Measurements from ENCODE around the gene ZNF26.

DNA sequence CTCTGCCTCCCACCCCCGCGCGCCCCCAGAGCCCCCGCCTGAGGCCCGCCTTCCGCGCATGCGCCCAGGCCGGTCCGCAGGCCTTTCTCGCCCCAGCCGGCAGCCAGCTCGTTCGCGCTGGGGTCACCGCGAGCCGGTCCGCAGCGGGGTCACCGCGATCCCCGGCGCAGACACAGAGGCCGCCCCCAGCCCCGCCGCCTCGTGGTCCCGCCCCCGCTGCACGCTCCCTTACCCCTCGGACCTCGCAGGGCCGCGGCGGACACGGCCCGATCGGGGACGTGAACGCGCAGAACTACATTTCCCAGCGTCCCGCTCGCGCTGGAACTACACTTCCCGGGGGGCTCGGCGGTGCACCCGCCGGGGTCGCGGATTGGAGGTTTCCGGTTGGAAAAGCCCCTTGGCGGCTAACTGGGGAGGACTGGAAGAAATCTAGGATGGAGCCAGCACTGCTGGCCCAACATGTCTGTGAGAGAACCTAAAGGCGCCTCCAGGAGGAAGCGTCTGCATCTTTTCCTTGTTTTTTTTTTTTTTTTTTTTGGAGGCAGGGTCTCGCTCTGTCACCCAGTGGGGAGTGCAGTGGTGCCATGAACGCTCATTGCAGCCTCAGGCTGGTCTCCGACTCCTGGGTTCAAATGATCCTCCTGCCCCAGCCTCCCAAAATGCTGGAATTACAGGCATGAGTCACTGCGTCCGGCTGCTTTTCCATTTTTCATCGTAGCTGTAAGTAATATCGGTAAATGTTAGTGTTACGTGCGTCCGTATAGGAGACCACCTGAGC is 30.0 kb upstream of the ZNF26 start, which contains the start of gene ZNF605:
- TF ChIP-seq, protein P1, sequence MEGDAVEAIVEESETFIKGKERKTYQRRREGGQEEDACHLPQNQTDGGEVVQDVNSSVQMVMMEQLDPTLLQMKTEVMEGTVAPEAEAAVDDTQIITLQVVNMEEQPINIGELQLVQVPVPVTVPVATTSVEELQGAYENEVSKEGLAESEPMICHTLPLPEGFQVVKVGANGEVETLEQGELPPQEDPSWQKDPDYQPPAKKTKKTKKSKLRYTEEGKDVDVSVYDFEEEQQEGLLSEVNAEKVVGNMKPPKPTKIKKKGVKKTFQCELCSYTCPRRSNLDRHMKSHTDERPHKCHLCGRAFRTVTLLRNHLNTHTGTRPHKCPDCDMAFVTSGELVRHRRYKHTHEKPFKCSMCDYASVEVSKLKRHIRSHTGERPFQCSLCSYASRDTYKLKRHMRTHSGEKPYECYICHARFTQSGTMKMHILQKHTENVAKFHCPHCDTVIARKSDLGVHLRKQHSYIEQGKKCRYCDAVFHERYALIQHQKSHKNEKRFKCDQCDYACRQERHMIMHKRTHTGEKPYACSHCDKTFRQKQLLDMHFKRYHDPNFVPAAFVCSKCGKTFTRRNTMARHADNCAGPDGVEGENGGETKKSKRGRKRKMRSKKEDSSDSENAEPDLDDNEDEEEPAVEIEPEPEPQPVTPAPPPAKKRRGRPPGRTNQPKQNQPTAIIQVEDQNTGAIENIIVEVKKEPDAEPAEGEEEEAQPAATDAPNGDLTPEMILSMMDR (IDR thresholded peaks at IDR 0.05): no peak
- TF ChIP-seq POLR2A (IDR thresholded peaks at IDR 0.05): no peak
